Smooth muscle cell (in vitro differentiated cells): ENCODE results near the gene TMTC4. TPM values are rescaled to one million over a fixed set of nuclear protein-coding genes. Genes with fewer than 3 reads are reported as not detected.
"Not testable (repeated sequence)": the region's sequence is repeated elsewhere in the genome, so short reads cannot be mapped to it uniquely, and the experiment has no call there.

Experiments
- DNase-seq: peaks from one replicate; lab custom pipeline; 2025; ENCODE audit not compliant: unreplicated experiment; lab: John Stamatoyannopoulos, UW
- H2AFZ ChIP-seq: fragments of 200-600 bp; sonication (generic); 2 replicates; pipeline ENCODE4 v1.6.0; 2016; ENCODE audit warnings: antibody characterized with exemption, low read depth, mild to moderate bottlenecking
- H3F3A ChIP-seq: fragments of 200-600 bp; sonication (generic); 2 replicates; pipeline ENCODE4 v1.6.0; 2017; ENCODE audit warnings: antibody characterized with exemption, low read depth
- H3K27ac ChIP-seq: fragments of 200-600 bp; sonication (generic); 2 replicates; pipeline ENCODE4 v1.5.1; 2016; ENCODE audit warnings: low read depth, mild to moderate bottlenecking
- H3K27me3 ChIP-seq: fragments of 200-600 bp; sonication (generic); 2 replicates; pipeline ENCODE4 v1.6.1; 2016; ENCODE audit warnings: low read depth, mild to moderate bottlenecking
- H3K36me3 ChIP-seq: fragments of 200-600 bp; sonication (generic); 2 replicates; pipeline ENCODE4 v1.5.1; 2016; ENCODE audit warnings: low read depth
- H3K4me1 ChIP-seq: fragments of 200-600 bp; sonication (generic); 2 replicates; pipeline ENCODE4 v1.5.1; 2016; ENCODE audit warnings: low read depth
- H3K4me2 ChIP-seq: fragments of 200-600 bp; sonication (generic); 2 replicates; pipeline ENCODE4 v1.6.0; 2016; ENCODE audit warnings: mild to moderate bottlenecking
- H3K4me3 ChIP-seq: fragments of 200-600 bp; sonication (generic); 2 replicates; pipeline ENCODE4 v1.5.1; 2016; ENCODE audit warnings: mild to moderate bottlenecking
- H3K79me2 ChIP-seq: fragments of 200-600 bp; sonication (generic); 2 replicates; pipeline ENCODE4 v1.6.0; 2016; ENCODE audit warnings: low read depth, mild to moderate bottlenecking
- H3K9ac ChIP-seq: fragments of 200-600 bp; sonication (generic); 2 replicates; pipeline ENCODE4 v1.6.0; 2016; ENCODE audit warnings: low read depth
- H3K9me3 ChIP-seq: fragments of 200-600 bp; sonication (generic); replicated peaks from 2 replicates; pipeline ENCODE4 v1.5.1; 2016; ENCODE audit warnings: low read depth
- H4K20me1 ChIP-seq: fragments of 200-600 bp; sonication (generic); 2 replicates; pipeline ENCODE4 v1.6.0; 2016; ENCODE audit warnings: low read depth
- WGBS: methylation state at CpG from one replicate; pipeline ENCODE4 v1.1.7; 2016; ENCODE audit warnings: low lambda C conversion rate; 5-methylcytosine and 5-hydroxymethylcytosine counted together
- polyA plus RNA-seq: library from polyadenylated mRNA; unstranded; fragments of >200 nt; fragmentation: Nextera tagmentation; extraction: Ambion mirVana; gene quantifications from 2 replicates; pipeline ENCODE4 v1.2.1, GENCODE V29; 2016
- total RNA-seq: library from RNA; depleted of rRNA; stranded (reverse); fragments of >200 nt; gene quantifications from 2 replicates; pipeline ENCODE4 v1.2.3, GENCODE V29; 2014
- TF ChIP-seq, protein P1 (sequence below): fragments of 200-600 bp; sonication (generic); IDR thresholded peaks from 2 replicates; pipeline ENCODE4 v1.5.1; 2017; ENCODE audit warnings: borderline replicate concordance, mild to moderate bottlenecking, antibody characterized with exemption; ENCODE audit not compliant: insufficient read depth, poor library complexity, severe bottlenecking

The TMTC4 gene
- total and polyA plus RNA-seq, 2 experiments from 2014 or later, result 6.6 to 7.4 TPM

DNA sequence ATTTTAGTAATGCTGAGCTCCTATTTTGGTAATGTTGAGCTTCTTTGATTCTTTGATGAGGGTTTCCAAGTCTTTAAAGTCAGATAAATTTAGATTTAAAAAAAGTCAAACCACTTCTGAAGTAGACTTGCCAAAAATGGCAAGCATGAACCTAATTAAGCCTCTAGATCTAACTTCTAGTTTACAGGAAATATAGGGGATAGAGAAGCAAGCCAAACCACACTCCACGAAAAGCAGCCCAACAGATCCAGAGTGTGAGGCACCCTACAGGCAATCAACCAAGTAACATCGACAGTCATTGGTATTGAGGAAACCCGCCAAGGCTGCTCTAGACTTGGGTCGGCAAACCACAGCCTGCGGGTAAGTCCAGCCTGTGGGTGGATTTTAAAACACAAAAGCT, 89.7 kb downstream of the TMTC4 start:
- Histone ChIP-seq H3K79me2 (no peaks in the 10 kb centered on the region), H4K20me1 (no peaks in the 10 kb centered on the region), H3K9ac (no peak overlapping the region), H3K4me3 (no peak overlapping the region), H3F3A (no peaks in the 10 kb centered on the region), H3K9me3 (no peaks in the 10 kb centered on the region), H3K27me3 (no peaks in the 10 kb centered on the region), H3K36me3 (no peaks in the 10 kb centered on the region), H3K4me2 (no peak overlapping the region), H2AFZ (no peak overlapping the region), H3K27ac (no peak overlapping the region), H3K4me1 (peaks cover 6% of the 10 kb centered on the region)
- WGBS, result 95% methylated on average over 5 of the region's 5 CpGs
- TF ChIP-seq, protein P1, sequence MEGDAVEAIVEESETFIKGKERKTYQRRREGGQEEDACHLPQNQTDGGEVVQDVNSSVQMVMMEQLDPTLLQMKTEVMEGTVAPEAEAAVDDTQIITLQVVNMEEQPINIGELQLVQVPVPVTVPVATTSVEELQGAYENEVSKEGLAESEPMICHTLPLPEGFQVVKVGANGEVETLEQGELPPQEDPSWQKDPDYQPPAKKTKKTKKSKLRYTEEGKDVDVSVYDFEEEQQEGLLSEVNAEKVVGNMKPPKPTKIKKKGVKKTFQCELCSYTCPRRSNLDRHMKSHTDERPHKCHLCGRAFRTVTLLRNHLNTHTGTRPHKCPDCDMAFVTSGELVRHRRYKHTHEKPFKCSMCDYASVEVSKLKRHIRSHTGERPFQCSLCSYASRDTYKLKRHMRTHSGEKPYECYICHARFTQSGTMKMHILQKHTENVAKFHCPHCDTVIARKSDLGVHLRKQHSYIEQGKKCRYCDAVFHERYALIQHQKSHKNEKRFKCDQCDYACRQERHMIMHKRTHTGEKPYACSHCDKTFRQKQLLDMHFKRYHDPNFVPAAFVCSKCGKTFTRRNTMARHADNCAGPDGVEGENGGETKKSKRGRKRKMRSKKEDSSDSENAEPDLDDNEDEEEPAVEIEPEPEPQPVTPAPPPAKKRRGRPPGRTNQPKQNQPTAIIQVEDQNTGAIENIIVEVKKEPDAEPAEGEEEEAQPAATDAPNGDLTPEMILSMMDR, result no peak
- DNase-seq, result no peak

DNA sequence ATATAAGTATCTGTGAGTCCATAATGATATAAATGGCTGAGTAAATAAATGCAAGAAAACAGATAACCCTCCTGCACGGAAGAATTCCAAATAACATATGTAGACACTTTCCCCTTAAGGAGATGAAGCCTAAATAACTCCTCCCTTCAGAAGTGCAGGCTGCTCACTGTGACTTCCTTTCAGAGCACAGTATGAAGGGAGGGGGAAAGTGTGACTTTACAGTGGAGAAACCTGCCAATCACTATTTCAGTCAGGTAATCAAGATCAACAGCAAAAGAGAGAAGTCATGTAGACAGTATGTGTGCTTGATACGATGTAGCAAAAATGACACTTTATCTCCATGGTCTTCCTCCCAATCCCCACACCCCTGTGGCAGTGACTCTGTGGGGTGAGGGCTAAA, 93.1 kb downstream of the TMTC4 start:
- no peak overlapping the region for H3K4me3 ChIP-seq
- WGBS, result 94% methylated on average over 2 of the region's 2 CpGs
- TF ChIP-seq, protein P1, result no peak

DNA sequence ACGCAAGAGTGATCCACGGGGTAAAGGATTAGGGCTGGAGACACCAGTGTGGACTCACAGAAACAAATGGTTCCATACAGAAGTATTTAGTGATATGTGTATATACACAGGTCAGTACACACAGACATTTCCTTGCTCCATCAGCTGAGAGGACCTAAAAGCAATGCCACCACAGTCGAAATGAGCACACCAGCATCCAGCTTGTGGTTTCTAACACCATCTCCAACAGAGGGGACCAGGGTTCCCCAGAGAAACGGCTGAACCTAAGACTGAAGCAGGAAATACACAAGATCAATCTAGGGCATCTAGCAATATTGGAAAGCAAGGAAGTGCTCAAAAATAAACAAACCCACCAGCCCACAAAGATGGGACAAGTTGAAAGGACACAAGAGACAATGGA, 93.6 kb downstream of the TMTC4 start:
- TF ChIP-seq, protein P1, result no peak

More for the DNA sequence above, 93.1 kb downstream of the TMTC4 start:
- H3K9ac ChIP-seq, result no peak overlapping the region
- no peaks in the 10 kb centered on the region for H3K9me3 ChIP-seq
- no peak overlapping the region for H2AFZ ChIP-seq
- H4K20me1 ChIP-seq, result no peaks in the 10 kb centered on the region
- H3K36me3 ChIP-seq, result no peaks in the 10 kb centered on the region
- no peak overlapping the region for H3K4me2 ChIP-seq
- H3K27me3 ChIP-seq, result no peaks in the 10 kb centered on the region
- H3K79me2 ChIP-seq, result no peaks in the 10 kb centered on the region
- H3K4me1 ChIP-seq, result no peaks in the 10 kb centered on the region
- DNase-seq, result no peak
- H3F3A ChIP-seq, result no peaks in the 10 kb centered on the region
- H3K27ac ChIP-seq, result no peak overlapping the region

DNA sequence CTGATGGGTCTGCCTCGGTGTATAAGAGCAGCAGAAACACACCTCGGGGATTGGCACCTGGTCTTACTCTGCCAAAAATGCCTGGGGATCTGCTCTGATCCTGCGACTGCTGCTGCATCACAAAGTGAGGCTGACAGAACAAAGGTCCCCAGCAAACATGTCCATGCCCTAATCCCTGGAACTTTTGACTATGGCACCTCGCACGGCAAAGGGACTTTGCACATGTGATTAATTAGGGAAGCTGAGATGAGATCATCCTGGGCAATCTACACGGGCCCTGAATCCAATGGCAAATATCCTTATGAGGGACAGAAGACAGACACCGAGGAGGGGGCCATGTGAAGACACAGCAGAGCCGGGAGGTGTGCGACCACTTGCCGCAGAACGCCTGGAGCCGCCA, 94.5 kb downstream of the TMTC4 start:
- 94% methylated on average over 12 of the region's 12 CpGs for WGBS
- Histone ChIP-seq H3K4me2 (no peak overlapping the region), H3K4me3 (no peak overlapping the region), H4K20me1 (no peaks in the 10 kb centered on the region), H3K27ac (no peak overlapping the region), H3K9ac (no peak overlapping the region), H3K27me3 (no peaks in the 10 kb centered on the region), H3K9me3 (no peaks in the 10 kb centered on the region), H3F3A (no peaks in the 10 kb centered on the region), H3K4me1 (no peaks in the 10 kb centered on the region), H3K79me2 (no peaks in the 10 kb centered on the region), H3K36me3 (no peaks in the 10 kb centered on the region), H2AFZ (no peak overlapping the region)
- TF ChIP-seq, protein P1, result no peak
- no peak for DNase-seq

More for the DNA sequence above, 93.6 kb downstream of the TMTC4 start:
- Histone ChIP-seq H4K20me1 (no peaks in the 10 kb centered on the region), H3K9ac (no peak overlapping the region), H3K36me3 (no peaks in the 10 kb centered on the region), H3K27me3 (no peaks in the 10 kb centered on the region), H3K4me2 (no peak overlapping the region), H3K9me3 (no peaks in the 10 kb centered on the region), H3K79me2 (no peaks in the 10 kb centered on the region), H3K4me1 (no peaks in the 10 kb centered on the region), H2AFZ (no peak overlapping the region), H3F3A (no peaks in the 10 kb centered on the region), H3K27ac (no peak overlapping the region), H3K4me3 (no peak overlapping the region)
- DNase-seq, result no peak
- 91% methylated on average over 4 of the region's 4 CpGs for WGBS

DNA sequence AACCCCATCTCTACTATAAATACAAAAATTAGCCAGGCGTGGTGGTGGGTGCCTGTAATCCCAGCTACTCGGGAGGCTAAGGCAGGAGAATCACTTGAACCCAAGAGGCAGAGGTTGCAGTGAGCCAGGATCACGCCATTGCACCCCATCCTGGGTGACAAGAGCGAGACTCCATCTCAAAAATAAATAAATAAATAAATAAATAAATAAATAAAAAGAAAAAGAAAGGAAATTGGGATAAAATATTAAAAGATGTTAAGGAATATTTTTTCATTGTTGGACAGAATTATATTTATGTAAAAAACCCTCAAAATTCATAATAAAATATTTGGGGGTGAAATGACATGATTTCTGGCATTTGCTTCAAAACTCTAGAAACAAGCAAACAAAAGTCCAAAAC, 97.4 kb downstream of the TMTC4 start:
- not testable (repeated sequence) for H3F3A ChIP-seq, H3K9ac ChIP-seq, H3K27ac ChIP-seq, DNase-seq, H3K36me3 ChIP-seq, H3K79me2 ChIP-seq, H3K4me1 ChIP-seq, H4K20me1 ChIP-seq, H3K27me3 ChIP-seq, H2AFZ ChIP-seq, H3K9me3 ChIP-seq, H3K4me3 ChIP-seq, H3K4me2 ChIP-seq
- 95% methylated on average over 4 of the region's 4 CpGs for WGBS
